GM21423 (cell line): Measurements from ENCODE around the gene POU2F3.

ENCODE experiments used
- ATAC-seq: cut with Tn5 transposase; IDR thresholded peaks from one replicate; pipeline ENCODE4 v1.9.1; 2021; ENCODE audit warnings: mild to moderate bottlenecking, moderate library complexity; ENCODE audit not compliant: unreplicated experiment

POU2F3 gene

DNA sequence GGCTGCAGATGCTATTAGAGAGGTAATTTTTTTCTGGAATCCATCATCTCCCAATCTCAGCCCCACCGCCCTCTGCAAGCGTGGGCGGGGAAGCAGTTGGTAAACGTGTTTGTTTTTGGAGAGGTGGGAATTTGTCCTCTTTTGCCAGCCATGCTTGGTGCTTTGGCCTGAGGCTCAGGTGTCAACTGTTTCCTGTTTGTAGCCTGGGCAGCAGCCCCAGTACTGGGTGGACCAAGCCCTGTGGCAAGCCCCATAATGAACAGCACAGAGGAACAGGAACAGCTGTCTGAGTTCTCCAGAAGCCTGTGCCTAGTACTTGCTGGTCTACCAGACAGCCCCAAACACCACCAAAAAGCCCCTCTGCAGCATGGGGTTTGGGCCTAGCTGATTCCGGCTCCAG, 39.6 kb downstream of the POU2F3 start:
- no peak for ATAC-seq

DNA sequence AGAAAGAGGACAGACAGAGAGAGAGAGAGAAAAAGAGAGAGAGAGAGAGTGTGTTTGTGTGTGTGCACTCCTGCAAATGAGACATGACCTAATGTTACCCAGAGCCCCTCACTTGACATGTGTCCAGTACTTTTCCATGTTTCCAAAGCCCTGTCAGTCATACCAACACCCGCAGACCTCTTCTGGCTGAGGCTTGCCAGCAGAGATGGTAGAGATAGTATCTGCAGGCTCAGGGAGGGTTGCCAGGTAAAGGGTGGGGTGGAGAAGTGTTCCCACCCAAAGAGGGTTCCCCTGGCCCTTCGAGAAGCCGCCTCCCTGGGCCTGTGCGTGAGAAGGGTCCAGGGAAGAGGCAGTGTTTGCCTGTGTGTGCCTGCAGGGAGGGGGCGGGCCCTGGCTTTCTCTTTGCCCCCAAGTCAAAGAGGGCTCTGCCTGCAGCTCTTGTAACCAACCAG, 40.7 kb downstream of the POU2F3 start:
- ATAC-seq = no peak

- no peak for ATAC-seq
Observed at GRCh38 chr11:120281143-120281795, 41.3 kb downstream of the POU2F3 start.

- ATAC-seq = no peak
Observed at GRCh38 chr11:120283124-120283523, 43.2 kb downstream of the POU2F3 start.

DNA sequence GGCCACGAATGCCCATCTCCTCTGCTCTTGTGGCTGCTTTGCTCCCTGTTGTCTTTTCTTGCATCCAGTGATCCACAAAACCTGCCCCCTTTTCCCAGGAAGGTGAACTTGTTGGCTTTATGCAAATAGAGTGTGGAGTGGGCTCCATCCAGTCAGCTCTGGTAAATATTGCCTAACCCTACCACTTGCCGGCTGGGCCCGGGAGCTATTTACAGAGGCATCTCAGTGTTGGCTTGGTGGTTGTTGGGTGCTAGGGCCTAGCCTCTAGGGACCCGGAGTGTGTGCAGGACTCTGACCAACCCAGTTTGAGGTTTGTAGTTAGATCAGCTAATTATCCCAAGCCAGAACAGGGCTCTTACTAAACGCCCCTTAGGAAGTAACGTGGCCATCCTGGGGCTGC, 44.3 kb downstream of the POU2F3 start:
- no peak for ATAC-seq

DNA sequence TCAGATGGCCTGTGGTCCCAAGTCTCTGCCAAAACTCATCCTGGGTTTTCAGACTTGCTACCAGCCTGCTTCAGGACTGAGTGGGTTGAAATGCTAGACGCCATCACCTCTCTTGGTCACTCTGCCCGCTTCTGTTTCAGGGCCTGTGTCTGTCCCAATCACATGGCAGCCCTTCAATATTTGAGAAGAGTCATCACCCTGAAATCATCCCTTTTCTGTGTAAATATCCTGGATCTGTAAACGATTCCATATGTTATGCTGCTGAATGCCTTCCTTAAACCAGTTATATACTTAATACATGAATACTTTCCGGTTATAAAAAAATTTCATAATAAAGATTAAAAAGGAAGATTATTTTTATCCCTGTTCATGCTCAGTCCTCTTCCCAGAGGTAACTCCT, 45.3 kb downstream of the POU2F3 start:
- no peak for ATAC-seq

- ATAC-seq = no peak
Observed at GRCh38 chr11:120288021-120288420, 48.1 kb downstream of the POU2F3 start.

GRCh38 chr11:120289426-120289825, 49.5 kb downstream of the POU2F3 start:
- ATAC-seq = no peak

- ATAC-seq = no peak
Observed at GRCh38 chr11:120290956-120291355, 51.0 kb downstream of the POU2F3 start.

- ATAC-seq = no peak
Observed at GRCh38 chr11:120293038-120293800, 53.3 kb downstream of the POU2F3 start.

- ATAC-seq = no peak
Observed at GRCh38 chr11:120294096-120294495, 54.2 kb downstream of the POU2F3 start.

GRCh38 chr11:120295099-120295498, 55.2 kb downstream of the POU2F3 start:
- ATAC-seq = no peak

DNA sequence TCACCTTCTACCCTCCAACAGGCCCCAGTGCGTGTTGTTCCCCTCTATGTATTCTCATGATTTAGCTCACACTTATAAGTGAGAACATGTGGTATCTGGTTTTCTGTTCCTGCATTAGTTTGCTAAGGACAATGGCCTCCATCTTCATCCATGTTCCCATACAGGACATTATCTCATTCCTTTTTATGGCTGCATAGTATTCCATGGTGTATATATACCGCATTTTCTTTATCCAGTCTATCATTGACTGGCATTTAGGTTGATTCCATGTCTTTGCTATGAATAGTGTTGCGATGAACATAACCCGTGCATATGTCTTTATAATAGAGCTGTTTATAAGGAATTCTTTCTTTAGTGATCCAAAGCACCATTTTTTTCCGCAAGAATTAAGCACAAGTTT, 56.6 kb downstream of the POU2F3 start:
- no peak for ATAC-seq

DNA sequence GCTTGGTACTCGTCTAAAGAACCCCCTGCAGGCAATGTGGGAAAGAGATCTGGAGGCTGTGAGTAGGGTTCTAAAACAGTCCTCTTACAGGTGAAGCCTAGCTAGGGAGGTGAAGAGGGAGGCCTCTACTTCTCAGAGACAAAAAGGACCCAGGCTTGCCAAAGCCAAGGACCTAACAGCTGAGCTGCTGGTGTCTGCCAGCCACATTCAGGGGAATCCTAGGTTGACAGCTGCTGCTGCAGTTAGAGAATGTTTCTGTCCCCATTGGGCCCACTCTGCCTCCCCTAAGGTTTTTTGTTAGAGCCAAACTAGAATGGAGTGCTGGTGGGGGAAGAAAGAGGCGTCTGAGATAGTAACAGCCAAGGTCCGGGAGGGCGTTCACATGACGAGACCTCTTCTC, 58.5 kb downstream of the POU2F3 start:
- no peak for ATAC-seq

GRCh38 chr11:120302001-120302805, 62.3 kb downstream of the POU2F3 start:
- no peak for ATAC-seq

DNA sequence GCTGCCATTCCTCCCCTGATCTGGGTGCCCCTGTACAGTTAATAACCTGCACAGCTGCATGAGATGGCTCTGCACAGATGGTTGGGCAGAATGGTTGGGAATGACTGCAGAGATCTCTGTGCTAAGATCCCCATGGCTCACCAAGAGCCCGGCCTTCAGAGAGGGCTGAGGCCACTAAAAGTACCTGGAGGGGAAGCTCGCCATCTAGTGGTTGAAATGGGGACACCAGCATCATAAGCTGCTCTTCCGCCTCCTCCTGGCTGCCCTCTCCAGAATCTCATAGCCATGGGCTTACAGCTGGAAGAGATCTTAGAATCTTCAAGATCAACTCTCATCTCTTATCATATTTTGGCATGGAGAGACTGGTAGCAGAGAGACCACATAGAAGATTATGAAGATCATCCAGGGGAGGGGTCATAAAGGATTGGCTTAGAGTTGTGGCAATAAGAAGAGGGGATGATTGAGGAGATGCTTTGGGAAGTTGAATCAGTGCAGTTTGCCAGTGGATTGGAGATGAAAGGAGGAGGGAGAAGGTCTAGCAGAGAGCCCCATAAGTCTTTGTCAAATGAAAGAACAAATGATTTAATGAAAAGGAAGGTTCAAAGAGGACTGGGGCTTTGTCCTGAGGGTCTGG, 63.2 kb downstream of the POU2F3 start:
- peak; percentile 73 for ATAC-seq

- no peak for ATAC-seq
Observed at GRCh38 chr11:120304526-120304925, 64.6 kb downstream of the POU2F3 start.

- no peak for ATAC-seq
Observed at GRCh38 chr11:120305286-120305685, 65.3 kb downstream of the POU2F3 start.

- ATAC-seq = no peak
Observed at GRCh38 chr11:120306519-120307242, 66.7 kb downstream of the POU2F3 start.

DNA sequence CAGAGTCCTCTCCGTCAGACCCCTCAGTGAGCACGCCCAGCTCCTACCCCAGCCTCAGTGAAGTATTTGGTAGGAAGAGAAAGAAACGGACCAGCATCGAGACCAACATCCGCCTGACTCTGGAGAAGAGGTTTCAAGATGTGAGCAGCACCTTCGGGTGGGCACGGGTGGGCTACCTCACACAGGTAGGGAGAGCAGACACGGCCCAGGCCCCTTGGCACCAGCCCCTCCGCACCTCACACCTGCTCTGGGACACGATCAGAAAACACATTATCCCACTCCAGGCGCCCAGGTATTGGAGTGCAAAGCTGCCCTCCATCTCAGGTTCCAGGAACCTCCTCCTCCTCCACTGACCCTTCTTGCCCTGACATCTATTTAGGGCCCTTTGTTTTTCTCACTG, 67.5 kb downstream of the POU2F3 start:
- no peak for ATAC-seq

- no peak for ATAC-seq
Observed at GRCh38 chr11:120308081-120308480, 68.1 kb downstream of the POU2F3 start.
